ENCODE measurements around the gene MIP. TPM values are rescaled to one million over a fixed set of nuclear protein-coding genes. Genes with fewer than 3 reads are reported as not detected.

The MIP gene
- total and polyA plus RNA-seq, 10 of the 15 experiments (the other 5 are each of a cell fraction or from before 2014, with no cell fraction given) = 0.04 to 0.18 (median 0.11) TPM; not detected in 3

DNA sequence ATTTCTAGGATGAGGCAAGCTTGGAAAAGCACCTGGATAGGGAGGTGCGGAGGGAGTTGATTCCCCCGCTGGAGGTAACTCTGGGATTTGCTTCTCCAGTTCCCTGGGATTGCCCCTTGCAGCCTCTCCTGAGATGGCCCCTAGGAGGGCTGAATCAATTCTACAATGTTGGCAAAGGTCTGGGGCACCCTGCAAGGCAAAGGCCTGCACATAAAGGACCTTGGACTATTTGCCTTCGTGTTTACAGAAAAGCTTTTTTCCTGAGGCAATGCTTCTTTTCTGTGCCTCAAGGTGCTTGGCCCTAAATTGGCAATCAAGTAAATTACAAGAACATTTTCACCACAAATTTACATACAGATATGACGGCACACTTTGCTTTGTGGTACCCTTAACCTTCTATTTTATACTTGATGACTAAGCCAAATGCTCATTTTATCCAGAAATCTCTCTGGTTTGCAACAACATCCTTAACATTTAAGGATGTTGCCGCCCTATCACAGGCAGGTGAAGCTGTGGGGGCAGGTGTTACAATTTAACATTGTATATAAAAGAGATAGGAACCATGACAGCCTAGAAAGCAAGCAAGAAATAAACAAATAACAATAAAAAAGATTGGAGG lies 45.5 kb downstream of the MIP start:
- Histone ChIP-seq H3K9me3 (replicated peaks; ENCODE audit: control insufficient read depth, insufficient read depth, low read length) (no peaks in the 10 kb centered on the region), H3K9ac (ENCODE audit: control insufficient read depth, insufficient read depth, low read length) (no peak overlapping the region), H3K27ac (ENCODE audit: control insufficient read depth, insufficient read depth) (no peak overlapping the region), H2AFZ (ENCODE audit: control insufficient read depth, low read depth, low read length) (no peak overlapping the region), H3K27me3 (replicated peaks in 1 of 2; ENCODE audit: control insufficient read depth in 2 of 2, insufficient read depth in 2 of 2, low read length in 1 of 2) (no peaks in the 10 kb centered on the region), H3K4me1 (ENCODE audit: control insufficient read depth, insufficient read depth, low read length) (no peaks in the 10 kb centered on the region), H3K4me2 (ENCODE audit: control insufficient read depth, insufficient read depth) (no peak overlapping the region), H3K4me3 (no peak overlapping the region), H4K20me1 (ENCODE audit: control insufficient read depth, insufficient read depth) (no peaks in the 10 kb centered on the region), H3K79me2 (ENCODE audit: control insufficient read depth, insufficient read depth, low read length) (no peaks in the 10 kb centered on the region), H3K36me3 (ENCODE audit: control insufficient read depth in 2 of 2, insufficient read depth in 2 of 2, low read length in 1 of 2) (peaks cover 0 to under 1% of the 10 kb centered on the region in 2 experiments; a peak in 1 of 4 replicates)
- no TSS peak for BruUV-seq (replicated peaks)
- WGBS (ENCODE audit: insufficient coverage, insufficient replicate concordance, low lambda C conversion rate, missing lambda C conversion rate) = 68% methylated on average over 5 of the region's 5 CpGs
- intact Hi-C loops (cut with micrococcal nuclease; ENCODE audit: unreplicated experiment) (no loop called here), in situ Hi-C loops (cut with MboI) (no loop called here)
- ChIA-PET POLR2A (no interaction called here), SMC1A (ENCODE audit: uncharacterized antibody, unreplicated experiment) (interaction anchor here (1.5 kb wide), 1 partner anchor 27 kb away, joined by 3 read pairs; no protein-coding TSS in a partner anchor), RAD21 (ENCODE audit: unreplicated experiment) (no interaction called here), CTCF (no interaction called here)
- no peak for FAIRE-seq
- DNase-seq (ENCODE audit: low read depth, low spot score) = no peak
- no peak for ATAC-seq
- TF ChIP-seq, protein P1, sequence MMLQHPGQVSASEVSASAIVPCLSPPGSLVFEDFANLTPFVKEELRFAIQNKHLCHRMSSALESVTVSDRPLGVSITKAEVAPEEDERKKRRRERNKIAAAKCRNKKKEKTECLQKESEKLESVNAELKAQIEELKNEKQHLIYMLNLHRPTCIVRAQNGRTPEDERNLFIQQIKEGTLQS (IDR thresholded peaks at IDR 0.05; ENCODE audit: borderline replicate concordance, extremely low read depth, low read depth, low read length) = no peak
- TF ChIP-seq, protein P2, sequence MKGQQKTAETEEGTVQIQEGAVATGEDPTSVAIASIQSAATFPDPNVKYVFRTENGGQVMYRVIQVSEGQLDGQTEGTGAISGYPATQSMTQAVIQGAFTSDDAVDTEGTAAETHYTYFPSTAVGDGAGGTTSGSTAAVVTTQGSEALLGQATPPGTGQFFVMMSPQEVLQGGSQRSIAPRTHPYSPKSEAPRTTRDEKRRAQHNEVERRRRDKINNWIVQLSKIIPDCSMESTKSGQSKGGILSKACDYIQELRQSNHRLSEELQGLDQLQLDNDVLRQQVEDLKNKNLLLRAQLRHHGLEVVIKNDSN (IDR thresholded peaks at IDR 0.05; ENCODE audit: borderline replicate concordance, extremely low read length, insufficient read depth, low read depth, low read length) = no peak
- TF ChIP-seq HDAC6 (IDR thresholded peaks at IDR 0.05; ENCODE audit: unreplicated experiment) (no peak), ZNF24 (IDR thresholded peaks at IDR 0.05) (no peak), MYB (IDR thresholded peaks at IDR 0.05; ENCODE audit: borderline replicate concordance, low read depth, low read length) (no peak), KDM1A (IDR thresholded peaks at IDR 0.05; ENCODE audit: borderline replicate concordance) (no peak), TAF1 (IDR thresholded peaks at IDR 0.05; ENCODE audit: borderline replicate concordance, low read depth, low read length) (no peak), STAT1 (conservative IDR thresholded peaks at IDR 0.05) (no peak), JUNB (IDR thresholded peaks at IDR 0.05) (no peak), ATF7 (IDR thresholded peaks at IDR 0.05; ENCODE audit: low read depth) (no peak), MEF2A (IDR thresholded peaks at IDR 0.05; ENCODE audit: insufficient read depth, low read depth, low read length) (no peak)
- TF ChIP-seq, protein P3, sequence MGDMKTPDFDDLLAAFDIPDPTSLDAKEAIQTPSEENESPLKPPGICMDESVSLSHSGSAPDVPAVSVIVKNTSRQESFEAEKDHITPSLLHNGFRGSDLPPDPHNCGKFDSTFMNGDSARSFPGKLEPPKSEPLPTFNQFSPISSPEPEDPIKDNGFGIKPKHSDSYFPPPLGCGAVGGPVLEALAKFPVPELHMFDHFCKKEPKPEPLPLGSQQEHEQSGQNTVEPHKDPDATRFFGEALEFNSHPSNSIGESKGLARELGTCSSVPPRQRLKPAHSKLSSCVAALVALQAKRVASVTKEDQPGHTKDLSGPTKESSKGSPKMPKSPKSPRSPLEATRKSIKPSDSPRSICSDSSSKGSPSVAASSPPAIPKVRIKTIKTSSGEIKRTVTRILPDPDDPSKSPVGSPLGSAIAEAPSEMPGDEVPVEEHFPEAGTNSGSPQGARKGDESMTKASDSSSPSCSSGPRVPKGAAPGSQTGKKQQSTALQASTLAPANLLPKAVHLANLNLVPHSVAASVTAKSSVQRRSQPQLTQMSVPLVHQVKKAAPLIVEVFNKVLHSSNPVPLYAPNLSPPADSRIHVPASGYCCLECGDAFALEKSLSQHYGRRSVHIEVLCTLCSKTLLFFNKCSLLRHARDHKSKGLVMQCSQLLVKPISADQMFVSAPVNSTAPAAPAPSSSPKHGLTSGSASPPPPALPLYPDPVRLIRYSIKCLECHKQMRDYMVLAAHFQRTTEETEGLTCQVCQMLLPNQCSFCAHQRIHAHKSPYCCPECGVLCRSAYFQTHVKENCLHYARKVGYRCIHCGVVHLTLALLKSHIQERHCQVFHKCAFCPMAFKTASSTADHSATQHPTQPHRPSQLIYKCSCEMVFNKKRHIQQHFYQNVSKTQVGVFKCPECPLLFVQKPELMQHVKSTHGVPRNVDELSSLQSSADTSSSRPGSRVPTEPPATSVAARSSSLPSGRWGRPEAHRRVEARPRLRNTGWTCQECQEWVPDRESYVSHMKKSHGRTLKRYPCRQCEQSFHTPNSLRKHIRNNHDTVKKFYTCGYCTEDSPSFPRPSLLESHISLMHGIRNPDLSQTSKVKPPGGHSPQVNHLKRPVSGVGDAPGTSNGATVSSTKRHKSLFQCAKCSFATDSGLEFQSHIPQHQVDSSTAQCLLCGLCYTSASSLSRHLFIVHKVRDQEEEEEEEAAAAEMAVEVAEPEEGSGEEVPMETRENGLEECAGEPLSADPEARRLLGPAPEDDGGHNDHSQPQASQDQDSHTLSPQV (IDR thresholded peaks at IDR 0.05) = no peak
- TF ChIP-seq, protein P4, sequence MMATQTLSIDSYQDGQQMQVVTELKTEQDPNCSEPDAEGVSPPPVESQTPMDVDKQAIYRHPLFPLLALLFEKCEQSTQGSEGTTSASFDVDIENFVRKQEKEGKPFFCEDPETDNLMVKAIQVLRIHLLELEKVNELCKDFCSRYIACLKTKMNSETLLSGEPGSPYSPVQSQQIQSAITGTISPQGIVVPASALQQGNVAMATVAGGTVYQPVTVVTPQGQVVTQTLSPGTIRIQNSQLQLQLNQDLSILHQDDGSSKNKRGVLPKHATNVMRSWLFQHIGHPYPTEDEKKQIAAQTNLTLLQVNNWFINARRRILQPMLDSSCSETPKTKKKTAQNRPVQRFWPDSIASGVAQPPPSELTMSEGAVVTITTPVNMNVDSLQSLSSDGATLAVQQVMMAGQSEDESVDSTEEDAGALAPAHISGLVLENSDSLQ (IDR thresholded peaks at IDR 0.05) = no peak
- TF ChIP-seq, protein P5, sequence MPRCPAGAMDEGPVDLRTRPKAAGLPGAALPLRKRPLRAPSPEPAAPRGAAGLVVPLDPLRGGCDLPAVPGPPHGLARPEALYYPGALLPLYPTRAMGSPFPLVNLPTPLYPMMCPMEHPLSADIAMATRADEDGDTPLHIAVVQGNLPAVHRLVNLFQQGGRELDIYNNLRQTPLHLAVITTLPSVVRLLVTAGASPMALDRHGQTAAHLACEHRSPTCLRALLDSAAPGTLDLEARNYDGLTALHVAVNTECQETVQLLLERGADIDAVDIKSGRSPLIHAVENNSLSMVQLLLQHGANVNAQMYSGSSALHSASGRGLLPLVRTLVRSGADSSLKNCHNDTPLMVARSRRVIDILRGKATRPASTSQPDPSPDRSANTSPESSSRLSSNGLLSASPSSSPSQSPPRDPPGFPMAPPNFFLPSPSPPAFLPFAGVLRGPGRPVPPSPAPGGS (IDR thresholded peaks at IDR 0.05; ENCODE audit: borderline replicate concordance, insufficient read depth, low read depth, low read length, poor library complexity, severe bottlenecking) = no peak

All from GM12878 (cell line).